GM11168 (cell line): Measurements from ENCODE around the gene COX5B.

Experiments used
- in situ Hi-C: fragments of 300-500 bp; cut with MboI; formaldehyde crosslinking; loops from one replicate; pipeline ENCODE4 v1.12.0; 2022; ENCODE audit warnings: low sequenced_read_pairs; ENCODE audit not compliant: unreplicated experiment

Gene COX5B

DNA sequence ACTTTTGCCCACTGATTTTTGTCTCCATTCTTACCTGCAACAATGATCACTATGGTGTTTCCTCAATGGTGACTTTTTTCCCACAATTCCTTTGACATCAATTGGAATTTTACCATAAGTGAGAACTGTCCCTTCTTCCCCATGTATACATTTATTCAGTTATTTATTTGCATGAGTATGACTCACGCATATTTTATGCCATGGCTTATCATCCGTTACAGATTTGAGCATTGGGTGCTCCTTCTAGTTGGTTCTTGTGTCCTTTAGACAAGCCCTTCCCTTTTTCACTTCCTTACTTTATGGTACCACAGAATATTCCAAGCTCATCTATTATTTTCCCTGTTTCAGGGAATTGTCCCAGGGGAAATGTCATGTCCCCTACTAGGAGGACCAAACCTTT, 7.6 kb downstream of the COX5B start:
- in situ Hi-C loops = no loop called here

DNA sequence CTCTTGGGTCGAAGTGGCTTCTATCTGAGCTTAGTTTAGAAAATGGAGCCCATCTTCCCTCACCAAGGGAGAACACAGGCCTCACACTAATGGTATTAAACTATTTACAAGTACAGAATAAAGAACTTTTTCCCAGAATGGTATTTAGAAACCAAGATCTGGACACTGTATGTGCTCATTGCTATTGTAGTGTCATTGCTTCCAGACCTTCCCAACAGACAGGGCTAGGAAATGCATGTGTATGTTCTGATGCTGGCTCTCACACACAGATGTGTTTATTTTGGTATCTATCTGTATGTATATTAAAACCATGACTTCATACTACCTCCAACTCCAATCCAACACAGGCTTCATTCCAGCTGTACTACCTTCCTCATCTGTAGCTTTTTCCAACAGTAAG, 8.0 kb downstream of the COX5B start:
- in situ Hi-C loops = no loop called here

DNA sequence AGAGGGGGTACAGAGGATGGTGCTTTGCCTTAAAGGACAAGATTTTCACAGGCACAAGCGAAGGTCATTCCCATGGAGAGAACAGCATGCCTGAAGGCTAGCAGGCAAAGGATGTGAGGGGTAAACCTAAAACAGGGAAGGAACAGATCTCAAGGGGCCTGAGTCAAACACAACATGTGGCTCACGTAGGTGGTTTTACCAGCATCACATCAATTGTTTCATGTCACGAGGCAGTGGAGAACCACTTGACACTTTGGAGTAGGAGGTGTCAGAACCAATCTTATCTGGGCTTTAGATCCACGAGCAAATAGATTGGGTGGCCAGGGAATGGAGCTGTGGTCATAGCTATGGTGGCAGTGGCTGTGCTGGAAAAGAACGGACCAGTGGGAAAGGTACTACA, 8.4 kb downstream of the COX5B start:
- in situ Hi-C loops = no loop called here

DNA sequence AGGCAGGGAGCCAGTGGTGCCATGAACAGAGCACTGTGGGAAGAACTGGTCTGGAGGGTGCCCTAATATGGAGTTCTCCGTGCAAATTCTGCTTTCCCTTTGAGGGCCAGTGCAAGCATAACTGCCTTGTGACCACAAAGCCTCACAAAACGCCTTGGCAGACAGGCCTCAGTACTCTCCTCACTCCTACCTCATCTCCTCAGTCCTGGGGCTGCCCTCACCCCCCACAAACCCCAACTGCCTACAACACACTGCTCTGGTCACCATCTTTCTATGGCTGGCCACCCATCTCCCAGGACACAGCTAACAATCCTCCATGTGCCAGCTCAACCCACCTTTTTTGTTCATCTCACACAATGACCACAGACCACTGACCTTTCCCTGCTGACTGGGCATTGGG, 8.9 kb downstream of the COX5B start:
- in situ Hi-C loops = no loop called here

DNA sequence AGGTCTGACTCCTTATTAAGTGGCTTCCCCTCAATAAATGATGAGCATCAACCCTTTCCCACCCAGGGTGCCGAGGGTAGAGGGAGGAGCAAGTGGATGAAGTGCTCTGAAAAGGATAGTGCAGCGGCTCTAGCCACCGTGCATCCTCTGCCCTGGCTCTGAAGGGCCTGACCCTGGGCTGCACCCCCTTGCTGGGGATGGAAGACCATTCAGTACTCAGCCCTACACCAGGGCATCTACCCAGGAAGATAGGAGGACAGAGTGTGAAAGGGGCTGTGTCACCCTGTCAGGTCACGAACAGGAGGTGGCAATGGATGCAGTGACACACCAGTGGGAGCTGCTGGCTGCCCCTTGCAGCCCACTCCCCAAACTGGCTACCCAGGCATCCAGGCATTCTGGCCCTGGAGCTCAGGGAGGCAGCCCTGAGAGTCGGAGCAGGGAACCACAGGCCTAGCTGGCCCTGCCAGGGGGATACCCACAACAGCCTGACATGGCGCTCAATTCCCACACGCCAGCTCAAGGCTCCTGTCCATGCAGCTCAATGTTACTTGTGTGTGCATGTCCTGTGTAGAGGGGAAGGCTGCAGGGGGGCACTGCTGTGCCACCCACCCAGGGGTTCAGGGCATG, 10.4 kb downstream of the COX5B start:
- in situ Hi-C loops = no loop called here

DNA sequence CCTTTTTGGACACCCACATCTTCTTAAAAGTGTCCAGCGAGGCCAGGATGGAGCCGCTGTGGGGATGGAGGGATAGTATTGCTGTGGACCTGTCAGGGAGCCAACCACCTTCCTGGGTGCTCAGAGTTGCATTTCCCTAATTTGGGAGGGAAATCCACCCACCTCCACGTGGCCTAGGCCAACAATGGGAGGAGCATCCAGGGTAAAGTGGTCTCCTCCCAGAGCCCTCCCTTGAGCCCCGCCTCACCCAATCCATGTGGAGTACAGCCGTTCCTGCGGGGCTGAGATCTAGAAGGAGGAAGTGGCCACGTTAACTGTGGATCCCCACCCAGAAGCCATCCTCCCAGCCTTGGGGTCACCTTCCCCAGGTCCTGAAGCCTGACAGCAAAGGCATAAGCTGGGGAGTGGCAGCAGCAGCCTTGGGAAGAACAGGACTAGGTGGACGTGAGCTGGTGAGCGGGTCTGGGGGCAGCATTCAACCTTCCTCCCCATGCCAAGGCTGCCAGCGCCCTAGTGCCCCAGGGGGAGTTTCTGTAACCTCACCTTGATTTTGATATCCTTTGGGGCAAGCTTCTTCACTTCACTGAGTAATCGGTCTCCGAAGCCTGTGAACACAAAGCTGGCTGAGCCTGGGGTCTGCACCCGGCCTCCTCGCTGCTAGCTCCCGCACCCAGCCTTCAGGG, 11.2 kb downstream of the COX5B start:
- in situ Hi-C loops = no loop called here

DNA sequence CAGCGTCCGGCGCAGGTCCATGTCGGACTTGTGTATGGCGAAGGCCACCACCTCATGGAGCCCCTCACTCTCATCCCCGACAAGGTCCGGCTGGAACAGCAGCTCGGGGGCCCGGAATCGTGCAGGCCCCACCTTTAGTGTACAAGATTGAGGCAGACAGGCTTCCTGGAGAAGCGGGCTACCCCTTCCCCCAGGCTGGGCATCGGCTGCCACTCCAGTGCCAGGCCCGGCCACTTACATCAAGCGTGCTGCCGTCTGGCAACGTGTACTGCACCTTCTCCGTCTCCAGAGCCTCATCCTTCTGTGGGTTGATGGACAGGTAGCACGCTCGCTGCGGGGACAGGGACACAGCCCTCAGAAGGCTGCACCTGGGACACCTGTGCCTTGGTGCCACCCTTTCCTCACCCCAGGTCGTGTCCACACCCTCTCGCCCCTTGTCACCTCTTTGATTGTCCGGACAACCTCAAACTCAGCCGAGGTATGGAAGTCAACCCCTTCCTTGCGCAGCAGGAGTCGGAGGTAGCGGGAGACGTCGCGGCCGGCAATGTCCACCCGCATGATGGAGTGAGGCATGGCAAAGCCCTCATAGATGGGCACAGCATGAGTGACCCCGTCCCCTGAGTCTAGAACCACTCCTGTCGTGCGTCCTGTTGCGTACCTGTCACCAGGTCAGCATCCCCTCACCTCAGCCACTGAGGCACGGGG, 12.3 kb downstream of the COX5B start:
- in situ Hi-C loops = no loop called here

DNA sequence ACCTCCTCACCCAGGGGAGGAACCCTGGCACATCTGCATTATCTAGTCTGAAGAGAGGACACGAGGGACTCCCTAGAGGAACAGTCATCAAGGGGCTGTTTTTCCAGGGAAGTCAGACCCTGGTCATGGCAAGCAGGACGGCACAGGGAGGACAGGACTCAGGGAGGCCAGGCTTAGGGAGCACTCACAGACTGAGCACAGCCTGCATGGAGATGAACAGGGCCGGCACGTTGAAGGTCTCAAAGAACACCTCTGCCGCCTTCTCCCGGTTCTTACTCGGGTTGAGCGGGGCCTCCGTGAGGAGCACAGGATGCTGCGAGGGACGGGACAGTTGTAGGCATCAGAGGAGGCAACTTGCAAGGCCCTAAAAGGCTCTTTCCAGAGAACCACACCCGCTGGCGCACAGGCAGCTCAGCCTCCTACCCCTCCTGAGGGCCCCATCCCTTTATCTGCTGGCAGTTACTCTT, 12.9 kb downstream of the COX5B start:
- in situ Hi-C loops = no loop called here

DNA sequence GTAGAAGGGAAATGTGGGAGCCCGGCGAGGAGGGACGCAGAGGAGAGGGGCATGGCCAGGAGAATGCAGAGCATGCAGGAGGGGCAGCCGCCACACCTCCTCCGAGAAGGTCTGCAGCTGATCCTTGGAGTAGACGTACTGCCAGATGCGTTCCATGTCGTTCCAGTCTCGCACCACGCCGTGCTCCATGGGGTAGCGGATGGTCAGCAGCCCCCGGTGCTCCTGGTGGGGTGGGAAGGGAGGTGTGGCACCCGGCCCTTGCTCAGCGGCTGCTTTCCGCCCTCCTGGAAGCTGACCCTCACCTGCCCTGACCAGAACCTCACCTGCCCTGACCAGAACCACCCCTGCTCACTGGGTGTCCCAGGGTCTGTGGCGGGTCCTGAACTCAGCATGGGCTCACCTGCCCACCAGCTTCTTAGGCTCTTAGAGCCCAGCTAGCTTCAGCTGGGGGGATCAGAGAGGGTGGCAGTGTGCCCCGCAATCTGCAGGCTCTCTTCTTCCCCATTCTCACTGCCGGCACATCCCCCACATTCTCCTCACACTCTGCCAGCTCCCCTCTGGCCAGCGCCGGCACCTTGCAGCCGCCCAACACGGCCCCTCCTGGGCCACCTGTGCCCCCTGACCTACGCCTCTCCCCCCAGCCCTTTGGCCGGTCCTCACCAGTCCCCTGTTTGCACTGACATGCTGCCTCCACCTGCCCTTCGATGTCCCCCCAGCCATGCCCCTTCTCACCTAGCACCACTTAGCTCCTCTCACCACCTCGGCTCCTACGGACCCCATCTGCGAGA, 13.6 kb downstream of the COX5B start:
- in situ Hi-C loops = no loop called here

DNA sequence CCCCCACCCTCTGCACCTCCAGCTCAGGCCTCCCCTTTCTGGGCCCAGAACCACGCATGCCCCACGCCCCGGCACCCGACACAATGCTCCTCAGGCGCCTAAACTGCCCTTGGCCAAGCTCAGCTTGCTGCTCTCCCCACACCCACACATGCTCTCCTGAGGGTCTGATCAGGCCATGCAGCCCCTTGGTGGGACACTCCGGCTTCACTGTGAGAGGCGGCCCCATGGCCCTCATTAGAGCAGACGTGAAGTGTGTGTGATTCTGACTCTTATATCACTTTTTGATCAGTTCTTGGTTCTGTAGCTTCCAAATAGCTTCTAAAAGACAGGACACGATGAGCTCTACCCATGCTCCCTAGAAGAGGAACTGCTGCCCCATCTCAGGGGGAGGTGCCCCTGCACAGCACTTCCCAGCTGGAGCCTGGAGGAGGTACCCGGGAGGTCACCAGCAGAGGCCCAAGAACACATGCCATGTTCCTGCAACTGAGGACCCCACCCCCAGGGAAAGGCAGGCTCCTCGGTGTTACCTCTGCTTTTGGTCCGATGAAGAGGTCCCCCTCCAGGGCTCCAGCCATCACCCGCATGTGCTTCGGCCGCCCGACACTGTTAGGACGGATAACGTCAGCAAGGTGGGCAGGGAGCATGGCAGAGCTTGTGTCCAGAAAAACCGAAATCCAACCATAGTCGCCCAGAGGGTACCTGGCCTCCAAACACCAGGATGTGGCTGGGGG, 14.3 kb downstream of the COX5B start:
- in situ Hi-C loops = no loop called here

DNA sequence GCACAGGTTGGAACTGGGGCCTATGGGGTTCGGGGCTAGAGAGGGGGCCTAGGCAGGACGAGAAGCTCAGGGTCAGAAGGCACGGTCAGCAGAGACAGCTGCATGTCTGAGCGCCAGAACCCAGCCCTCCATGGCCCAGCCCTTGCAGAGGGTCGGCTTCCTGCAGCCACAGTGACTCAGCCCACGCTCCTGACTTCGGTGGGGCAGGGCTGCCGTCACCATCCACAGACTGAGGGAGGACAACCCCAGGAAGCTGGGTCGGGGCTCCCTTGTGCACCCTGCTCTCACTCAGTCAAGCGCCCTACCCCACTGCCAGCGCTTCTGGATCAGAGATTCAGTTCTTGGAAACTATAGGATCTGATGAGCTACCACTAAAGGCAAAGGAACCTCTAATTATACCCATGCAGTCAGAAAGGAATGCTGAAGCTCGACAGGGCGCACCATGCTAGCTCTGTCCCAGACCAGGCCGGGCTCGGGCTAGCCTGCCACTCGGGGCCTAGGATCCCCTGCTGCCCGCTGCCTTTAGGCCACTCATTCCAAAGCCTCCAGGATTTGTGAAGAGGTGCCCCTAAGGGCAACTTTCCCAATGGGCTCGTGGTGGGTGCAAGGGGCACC, 15.0 kb downstream of the COX5B start:
- in situ Hi-C loops = no loop called here

DNA sequence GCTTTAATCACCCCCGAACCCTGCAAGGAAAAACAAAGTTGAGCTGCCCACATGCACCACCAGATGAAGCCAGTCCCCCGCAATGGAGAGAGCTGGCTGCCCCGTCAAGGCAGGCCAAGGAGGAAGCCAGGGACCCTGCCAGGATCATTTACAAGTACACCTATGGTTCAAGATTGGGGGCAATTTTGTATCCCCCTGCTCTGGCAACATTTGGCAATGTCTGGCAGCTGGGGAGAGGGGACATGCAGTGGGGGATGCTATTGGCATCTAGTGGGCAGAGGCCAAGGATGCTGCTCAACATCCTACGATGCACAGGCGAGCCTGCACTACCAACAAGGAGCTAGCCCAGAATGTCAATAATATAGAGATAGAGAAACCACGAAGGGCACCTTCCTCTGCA, 16.1 kb downstream of the COX5B start:
- in situ Hi-C loops = no loop called here

DNA sequence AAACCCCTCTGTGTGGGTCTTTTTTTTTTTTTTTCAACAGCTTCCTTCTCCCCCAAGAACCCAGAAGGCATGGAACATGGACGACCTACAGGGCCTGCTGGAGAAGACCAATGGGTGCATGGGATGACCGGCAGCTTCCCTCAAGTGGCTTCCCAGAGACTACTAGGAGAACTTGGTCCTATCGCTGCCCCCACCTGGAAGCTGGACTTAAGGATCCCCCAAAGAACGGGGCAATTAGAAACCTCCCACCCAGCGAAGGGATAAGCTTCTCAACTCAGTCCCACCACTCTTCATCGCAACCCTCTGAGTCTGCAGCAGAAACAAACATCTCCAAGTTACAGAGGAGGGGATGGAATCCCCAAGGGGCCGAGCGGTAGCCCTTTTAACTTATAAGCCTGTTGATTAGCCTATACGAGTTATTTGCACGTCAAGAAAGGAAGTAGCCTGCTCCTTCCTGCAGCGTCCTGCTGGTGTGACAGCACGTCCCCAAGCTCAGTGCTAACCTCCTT, 16.6 kb downstream of the COX5B start:
- in situ Hi-C loops = no loop called here

DNA sequence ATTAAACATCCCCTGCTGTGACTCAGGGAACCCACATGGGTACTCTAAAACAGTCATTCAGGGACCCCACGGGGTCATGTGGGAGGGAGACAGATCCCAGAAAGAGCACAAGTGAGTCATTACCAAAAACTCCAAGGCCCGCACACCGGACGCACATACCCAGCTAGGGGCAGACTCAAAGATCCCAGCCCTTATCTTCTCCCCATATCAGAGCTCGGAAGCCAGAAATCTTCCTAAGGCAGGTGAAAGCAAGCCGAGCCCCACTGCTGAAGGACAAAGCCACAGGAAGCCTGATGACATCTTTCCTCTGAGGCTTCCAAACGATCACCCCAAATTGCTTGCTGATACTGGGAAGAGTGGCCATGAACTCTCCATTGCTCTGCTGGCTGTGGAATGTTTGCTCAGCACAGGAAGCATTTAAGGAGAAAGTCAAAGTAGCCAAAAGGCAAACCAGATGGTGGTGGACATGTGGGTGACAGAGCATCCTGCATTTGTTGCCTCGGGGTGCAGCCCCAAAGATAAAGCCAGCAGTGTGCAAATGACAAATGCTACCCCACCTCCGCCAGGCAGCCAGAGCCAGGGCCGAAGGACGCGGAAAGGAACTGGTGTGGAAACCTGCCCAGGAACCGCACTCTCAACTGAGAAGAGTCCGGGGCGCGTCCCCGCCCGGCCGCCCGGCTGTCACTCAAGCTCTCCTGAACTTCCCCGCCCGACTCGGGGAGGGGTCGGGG, 17.2 kb downstream of the COX5B start:
- in situ Hi-C loops = no loop called here

DNA sequence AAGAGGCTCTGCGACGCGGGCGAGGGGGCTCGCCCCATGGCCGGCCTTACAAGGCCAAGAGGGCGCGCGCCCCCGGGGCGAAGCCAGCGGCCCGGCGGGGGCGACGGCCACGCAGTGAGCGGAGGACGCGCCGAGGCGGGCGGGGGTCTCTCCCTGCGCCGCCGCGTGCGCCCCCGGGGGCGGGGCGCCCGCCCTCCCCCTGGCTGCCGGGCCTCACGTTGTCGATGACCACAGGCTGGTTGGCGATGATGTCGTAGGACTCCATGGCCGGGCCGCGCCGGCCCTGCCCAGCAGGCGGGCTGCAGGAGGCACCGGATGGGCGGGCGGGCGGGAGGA, 17.7 kb downstream of the COX5B start:
- in situ Hi-C loops = no loop called here

DNA sequence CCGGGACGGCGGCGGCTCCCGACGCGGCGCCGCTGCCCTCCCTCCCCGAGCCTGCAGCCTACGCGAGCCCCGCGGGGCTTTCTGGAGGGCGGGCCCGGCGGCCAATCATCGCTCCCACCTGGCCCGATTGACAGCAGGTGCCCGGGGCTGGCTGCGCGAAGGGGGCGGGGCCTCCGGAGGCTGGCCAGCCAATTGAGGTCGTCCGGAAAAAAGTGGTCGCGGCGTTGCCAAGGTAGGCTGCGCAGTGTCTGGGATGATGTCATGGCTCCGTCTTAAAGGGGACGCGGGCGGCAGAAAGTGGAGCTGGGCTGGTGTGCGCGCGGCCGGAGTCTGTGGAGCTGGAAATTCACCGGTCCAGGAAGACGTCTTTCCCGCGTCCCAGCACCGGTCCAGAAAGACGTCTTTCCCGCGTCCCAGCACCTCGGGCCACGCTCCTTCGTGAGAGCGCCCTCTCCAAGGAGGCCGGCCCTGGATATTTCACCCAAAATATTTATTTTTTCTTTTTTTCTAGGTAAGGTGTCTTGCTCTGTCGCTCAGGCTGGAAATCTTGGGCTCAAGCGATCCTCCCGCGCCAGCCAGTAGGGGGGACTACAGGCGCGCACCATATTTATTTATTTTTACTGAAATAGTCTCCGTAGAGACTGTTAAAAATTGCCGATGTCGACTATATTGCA, 18.2 kb downstream of the COX5B start, which contains the start of gene ACTR1B:
Gene ACTR1B, minus strand, starts transcription at position 83 of the 674 bp plus-strand sequence. CDS start 154 bp downstream, outside the sequence.
- in situ Hi-C loops = no loop called here

DNA sequence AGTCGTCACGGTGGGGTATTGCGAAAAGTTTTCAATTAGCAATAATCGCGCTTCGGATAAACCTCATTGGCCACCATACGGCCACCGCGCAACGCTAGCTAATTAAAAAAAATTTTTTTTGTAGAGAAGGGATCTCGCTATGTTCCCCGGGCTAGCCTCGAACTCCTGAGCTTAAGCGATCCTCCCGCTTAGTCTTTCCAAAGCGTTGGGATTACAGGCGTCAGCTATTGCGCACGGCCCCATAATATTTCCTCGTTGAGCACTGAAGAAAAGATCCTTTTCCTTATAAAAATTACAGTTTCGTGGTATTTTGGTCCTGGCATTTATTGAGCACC, 18.7 kb downstream of the COX5B start:
- in situ Hi-C loops = no loop called here

DNA sequence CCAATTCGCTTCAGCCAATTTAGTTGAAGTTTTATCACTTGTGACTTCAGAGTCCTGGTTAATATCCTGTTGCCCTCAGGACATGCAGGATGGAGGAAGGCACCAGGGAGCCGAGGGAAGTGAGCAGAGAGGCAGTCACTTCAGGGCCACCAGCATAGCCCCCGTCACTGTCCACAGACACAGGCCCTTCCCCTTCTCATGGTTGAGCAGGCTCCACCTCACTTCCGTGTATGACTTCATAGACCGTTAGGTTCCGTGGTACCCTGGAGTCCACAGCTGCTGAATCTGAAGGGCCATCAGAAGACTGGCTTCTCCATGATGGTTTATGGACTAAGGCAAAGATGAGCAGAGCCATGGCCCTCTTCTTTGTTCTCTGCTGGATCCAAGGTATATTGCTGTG, 23.6 kb downstream of the COX5B start, which contains the start of gene C2orf92:
Gene C2orf92, plus strand, starts transcription at position 266 of the 400 bp plus-strand sequence. Its CDS starts 76 bp downstream, at position 342.
- in situ Hi-C loops = no loop called here
